HEK293 (cell line): Measurements from ENCODE around the gene COL8A1.

Experiments used
- BCL11B ChIP-seq: fragments of 450-650 bp; formaldehyde crosslinking; IDR thresholded peaks from 2 replicates; pipeline ENCODE4 v1.5.1; 2016; ENCODE audit warnings: low read depth, missing biosample characterization, missing genetic modification characterization
- PRDM10 ChIP-seq: fragments of 450-650 bp; formaldehyde crosslinking; IDR thresholded peaks from 2 replicates; pipeline ENCODE4 v1.5.1; 2016; ENCODE audit warnings: missing biosample characterization, missing genetic modification characterization
- SCRT2 ChIP-seq: fragments of 450-650 bp; formaldehyde crosslinking; IDR thresholded peaks from 2 replicates; pipeline ENCODE4 v1.5.1; 2016; ENCODE audit warnings: missing biosample characterization, missing genetic modification characterization
- TCF7L2 ChIP-seq: IDR thresholded peaks from 2 replicates; pipeline ENCODE4 v1.6.1; 2011; ENCODE audit warnings: low read depth, mild to moderate bottlenecking, inconsistent platforms, low read length, moderate library complexity, borderline replicate concordance
- ZEB2 ChIP-seq: fragments of 450-650 bp; formaldehyde crosslinking; IDR thresholded peaks from 2 replicates; pipeline ENCODE4 v1.5.1; 2016; ENCODE audit warnings: missing biosample characterization, missing genetic modification characterization
- ZNF114 ChIP-seq: fragments of 450-650 bp; formaldehyde crosslinking; IDR thresholded peaks from 2 replicates; pipeline ENCODE4 v1.5.0; 2017; ENCODE audit warnings: missing biosample characterization, missing genetic modification characterization
- ZNF133 ChIP-seq: fragments of 450-650 bp; formaldehyde crosslinking; IDR thresholded peaks from 2 replicates; pipeline ENCODE4 v1.5.1; 2016; ENCODE audit warnings: missing biosample characterization, missing genetic modification characterization
- ZNF549 ChIP-seq: fragments of 450-650 bp; IDR thresholded peaks from 2 replicates; pipeline ENCODE4 v1.5.1; 2018; ENCODE audit warnings: missing biosample characterization, missing genetic modification characterization, mild to moderate bottlenecking, inconsistent platforms, moderate library complexity
- TF ChIP-seq, protein P1 (sequence below): fragments of 450-650 bp; formaldehyde crosslinking; IDR thresholded peaks from 2 replicates; pipeline ENCODE4 v1.5.1; 2016; ENCODE audit warnings: missing biosample characterization, missing genetic modification characterization

DNA sequence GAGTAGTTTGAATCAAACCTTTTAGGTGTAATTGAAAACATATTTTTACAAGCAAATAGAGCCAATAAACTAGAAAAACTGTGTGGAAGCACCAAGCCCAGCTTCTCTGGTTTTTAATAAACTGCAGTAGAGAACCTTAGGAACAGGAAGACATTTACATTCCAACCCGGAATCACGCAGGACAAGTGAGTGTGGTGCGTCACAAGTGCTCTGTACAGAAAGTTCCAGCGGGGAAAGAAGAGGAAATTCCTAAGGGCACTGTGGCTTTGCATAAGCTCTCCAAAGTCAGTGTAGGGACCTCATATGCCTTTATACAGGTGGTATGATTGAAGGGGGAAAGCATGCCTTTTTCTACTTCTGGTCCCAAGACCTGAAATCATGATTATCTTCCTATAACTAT is 21.6 kb downstream of the COL8A1 start:
- TF ChIP-seq ZNF133 (tag by site-specific recombination) (no peak), PRDM10 (tag by site-specific recombination) (no peak), ZNF549 (tag by site-specific recombination) (no peak), TCF7L2 (no peak), BCL11B (tag by site-specific recombination) (no peak), ZNF114 (tag by site-specific recombination) (no peak), ZEB2 (tag by site-specific recombination) (no peak), SCRT2 (tag by site-specific recombination) (no peak)
- TF ChIP-seq, protein P1, sequence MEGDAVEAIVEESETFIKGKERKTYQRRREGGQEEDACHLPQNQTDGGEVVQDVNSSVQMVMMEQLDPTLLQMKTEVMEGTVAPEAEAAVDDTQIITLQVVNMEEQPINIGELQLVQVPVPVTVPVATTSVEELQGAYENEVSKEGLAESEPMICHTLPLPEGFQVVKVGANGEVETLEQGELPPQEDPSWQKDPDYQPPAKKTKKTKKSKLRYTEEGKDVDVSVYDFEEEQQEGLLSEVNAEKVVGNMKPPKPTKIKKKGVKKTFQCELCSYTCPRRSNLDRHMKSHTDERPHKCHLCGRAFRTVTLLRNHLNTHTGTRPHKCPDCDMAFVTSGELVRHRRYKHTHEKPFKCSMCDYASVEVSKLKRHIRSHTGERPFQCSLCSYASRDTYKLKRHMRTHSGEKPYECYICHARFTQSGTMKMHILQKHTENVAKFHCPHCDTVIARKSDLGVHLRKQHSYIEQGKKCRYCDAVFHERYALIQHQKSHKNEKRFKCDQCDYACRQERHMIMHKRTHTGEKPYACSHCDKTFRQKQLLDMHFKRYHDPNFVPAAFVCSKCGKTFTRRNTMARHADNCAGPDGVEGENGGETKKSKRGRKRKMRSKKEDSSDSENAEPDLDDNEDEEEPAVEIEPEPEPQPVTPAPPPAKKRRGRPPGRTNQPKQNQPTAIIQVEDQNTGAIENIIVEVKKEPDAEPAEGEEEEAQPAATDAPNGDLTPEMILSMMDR (tag by site-specific recombination), result no peak
